ENCODE measurements around the gene RACGAP1.
A peak's percentile ranks its signal among the peaks of the same experiment; 100 is the strongest.

Gene RACGAP1

DNA sequence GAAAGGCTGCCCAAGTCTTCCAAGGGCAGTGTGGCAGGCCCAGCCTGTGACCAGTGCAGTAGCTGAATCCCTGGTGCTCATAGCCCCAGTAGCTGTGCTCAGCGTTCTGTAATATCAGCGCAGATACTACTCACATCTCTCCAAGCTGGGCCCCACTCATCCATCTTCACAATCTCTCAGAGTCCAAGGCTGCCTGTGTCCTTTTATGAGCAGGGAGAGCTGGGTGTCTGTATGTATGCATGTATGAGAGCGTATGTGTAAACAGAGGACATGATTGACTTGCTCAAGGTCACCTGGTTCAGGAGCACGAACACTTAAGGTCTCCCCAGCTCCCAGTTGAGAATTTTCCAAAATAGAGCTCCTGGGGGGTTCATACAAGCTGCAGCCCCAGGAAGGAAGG is 47.2 kb downstream of the RACGAP1 start:
- Mint-ChIP-seq H3K27ac (no peak overlapping the region), H3K27me3 (ENCODE audit: low read depth) (no peaks in the 10 kb centered on the region), H3K4me3 (no peak overlapping the region), H3K36me3 (ENCODE audit: low read depth) (no peaks in the 10 kb centered on the region), H3K4me1 (ENCODE audit: low read depth) (no peaks in the 10 kb centered on the region), H3K9me3 (no peaks in the 10 kb centered on the region)

DNA sequence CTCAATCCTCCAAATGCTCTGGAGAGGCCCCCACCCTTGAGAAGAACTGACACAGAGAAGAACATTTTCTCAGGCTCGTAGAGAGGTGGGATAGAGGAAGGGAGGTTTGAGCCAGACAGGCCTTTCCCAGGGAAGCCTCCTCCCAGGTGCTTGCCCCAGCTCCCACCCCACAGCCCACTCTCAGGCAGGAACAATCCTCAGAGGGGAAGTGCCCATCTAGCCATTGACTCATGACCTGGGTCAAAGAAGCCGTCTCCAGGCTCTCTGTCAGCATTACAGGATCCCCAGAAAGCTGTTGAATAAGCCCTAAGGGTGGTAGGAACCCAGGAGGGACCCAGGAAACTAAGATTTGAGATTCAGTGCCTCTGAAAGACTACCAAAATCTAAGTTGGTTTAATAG is 48.7 kb downstream of the RACGAP1 start:
- no peak overlapping the region for H3K4me3 Mint-ChIP-seq
- H3K9me3 Mint-ChIP-seq: no peaks in the 10 kb centered on the region
- H3K4me1 Mint-ChIP-seq (ENCODE audit: low read depth): no peaks in the 10 kb centered on the region
- no peak overlapping the region for H3K27ac Mint-ChIP-seq
- no peaks in the 10 kb centered on the region for H3K36me3 Mint-ChIP-seq (ENCODE audit: low read depth)
- no peaks in the 10 kb centered on the region for H3K27me3 Mint-ChIP-seq (ENCODE audit: low read depth)

GRCh38 chr12:49975318-49975761 is 50.0 kb downstream of the RACGAP1 start:
- Mint-ChIP-seq H3K27ac (no peak overlapping the region), H3K4me1 (ENCODE audit: low read depth) (no peaks in the 10 kb centered on the region), H3K9me3 (no peaks in the 10 kb centered on the region), H3K4me3 (no peak overlapping the region), H3K36me3 (ENCODE audit: low read depth) (no peaks in the 10 kb centered on the region), H3K27me3 (ENCODE audit: low read depth) (no peaks in the 10 kb centered on the region)

GRCh38 chr12:49974677-49975317 is 50.5 kb downstream of the RACGAP1 start:
- no peaks in the 10 kb centered on the region for H3K9me3 Mint-ChIP-seq
- no peak overlapping the region for H3K4me3 Mint-ChIP-seq
- no peaks in the 10 kb centered on the region for H3K27me3 Mint-ChIP-seq (ENCODE audit: low read depth)
- no peaks in the 10 kb centered on the region for H3K36me3 Mint-ChIP-seq (ENCODE audit: low read depth)
- no peak overlapping the region for H3K27ac Mint-ChIP-seq
- H3K4me1 Mint-ChIP-seq (ENCODE audit: low read depth): no peaks in the 10 kb centered on the region

DNA sequence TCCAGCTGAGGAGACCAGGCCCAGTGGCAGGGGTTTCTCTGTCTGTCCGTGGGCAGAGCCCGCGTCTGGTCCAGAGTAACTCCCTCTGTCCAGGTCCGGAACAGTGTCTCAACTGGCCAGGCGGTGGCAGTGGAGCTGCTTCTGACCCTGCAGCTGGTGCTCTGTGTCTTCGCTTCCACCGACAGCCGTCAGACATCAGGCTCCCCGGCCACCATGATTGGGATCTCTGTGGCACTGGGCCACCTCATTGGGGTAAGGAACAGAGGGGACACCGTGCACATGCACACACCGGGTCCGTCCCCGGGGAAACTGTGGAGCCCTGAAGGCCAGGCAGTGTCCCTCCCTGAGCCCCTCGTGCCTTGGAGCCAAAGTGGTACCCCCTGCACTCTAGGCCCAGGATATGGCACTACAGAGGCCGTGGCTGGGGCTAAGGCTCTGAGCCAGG is 51.0 kb downstream of the RACGAP1 start:
- Mint-ChIP-seq H3K9me3 (no peaks in the 10 kb centered on the region), H3K27ac (no peak overlapping the region), H3K4me1 (ENCODE audit: low read depth) (no peaks in the 10 kb centered on the region), H3K36me3 (ENCODE audit: low read depth) (no peaks in the 10 kb centered on the region), H3K4me3 (no peak overlapping the region), H3K27me3 (ENCODE audit: low read depth) (no peaks in the 10 kb centered on the region)

- no peak overlapping the region for H3K4me3 Mint-ChIP-seq
- H3K27me3 Mint-ChIP-seq (ENCODE audit: low read depth): no peaks in the 10 kb centered on the region
- H3K27ac Mint-ChIP-seq: no peak overlapping the region
- no peaks in the 10 kb centered on the region for H3K4me1 Mint-ChIP-seq (ENCODE audit: low read depth)
- H3K9me3 Mint-ChIP-seq: no peaks in the 10 kb centered on the region
- no peaks in the 10 kb centered on the region for H3K36me3 Mint-ChIP-seq (ENCODE audit: low read depth)
Measured at GRCh38 chr12:49973361-49973830, 51.9 kb downstream of the RACGAP1 start.

DNA sequence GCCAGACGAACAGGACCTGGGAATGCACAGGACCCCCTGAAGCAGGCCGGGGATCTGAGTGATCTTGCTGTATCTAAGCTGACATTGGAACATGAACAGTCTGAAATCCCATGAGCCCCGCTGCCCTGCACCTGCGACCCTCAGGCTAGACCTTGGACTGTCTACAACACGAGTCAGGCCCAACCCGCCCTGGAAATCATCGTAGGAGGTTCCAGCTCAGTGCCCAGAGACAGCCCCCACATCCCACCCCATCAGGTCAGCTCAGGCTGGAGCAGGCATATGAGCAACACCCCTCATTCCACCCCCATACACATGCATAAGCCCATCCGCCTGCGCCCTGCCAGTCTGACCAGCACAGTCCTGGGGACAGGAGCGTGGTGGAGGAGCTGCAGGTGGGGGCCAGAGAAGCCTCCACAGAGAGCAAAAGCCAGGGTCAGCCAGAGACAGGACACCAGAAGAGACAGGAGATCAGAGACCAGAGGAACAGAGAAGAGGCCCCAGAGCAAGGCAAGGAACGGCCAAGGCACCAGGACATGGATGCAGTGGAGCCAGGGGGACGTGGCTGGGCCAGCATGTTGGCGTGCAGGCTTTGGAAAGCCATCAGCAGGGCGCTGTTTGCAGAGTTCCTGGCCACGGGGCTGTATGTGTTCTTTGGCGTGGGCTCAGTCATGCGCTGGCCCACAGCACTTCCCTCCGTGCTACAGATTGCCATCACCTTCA is 52.5 kb downstream of the RACGAP1 start, which contains the start of gene AQP6:
TSS of gene AQP6 (plus strand) at position 307 of the 720 bp plus-strand sequence. CDS start at position 534, 227 bp downstream.
- Mint-ChIP-seq H3K4me1 (ENCODE audit: low read depth) (no peaks in the 10 kb centered on the region), H3K27ac (no peak within 1 kb of the TSS), H3K27me3 (ENCODE audit: low read depth) (no peaks in the 10 kb centered on the region), H3K4me3 (no peak within 1 kb of the TSS), H3K36me3 (ENCODE audit: low read depth) (no peaks in the 10 kb centered on the region), H3K9me3 (no peaks in the 10 kb centered on the region)

DNA sequence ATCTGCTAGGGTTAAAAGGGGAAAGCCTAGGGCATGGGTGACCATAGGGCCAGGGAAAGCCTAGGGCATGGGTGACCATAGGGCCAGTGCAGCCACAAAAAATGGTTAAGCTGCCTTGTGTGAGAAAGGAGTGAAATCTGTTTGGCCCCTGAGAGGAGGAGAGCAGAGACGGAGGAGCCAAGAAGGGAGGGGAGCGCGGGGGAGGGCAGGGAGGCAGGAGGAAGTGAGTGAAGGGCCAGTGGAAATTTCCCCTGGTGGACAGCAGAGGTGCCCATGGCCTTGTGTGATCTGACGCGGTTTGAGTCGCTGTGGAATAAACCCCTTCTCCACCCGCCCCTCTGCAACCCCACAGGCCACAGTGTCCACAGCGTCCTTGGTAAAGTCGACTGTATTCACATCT is 53.2 kb downstream of the RACGAP1 start:
- Mint-ChIP-seq H3K9me3 (no peaks in the 10 kb centered on the region), H3K4me3 (no peak overlapping the region), H3K27ac (no peak overlapping the region), H3K36me3 (ENCODE audit: low read depth) (no peaks in the 10 kb centered on the region), H3K4me1 (ENCODE audit: low read depth) (peaks cover 1% of the 10 kb centered on the region), H3K27me3 (ENCODE audit: low read depth) (no peaks in the 10 kb centered on the region)

DNA sequence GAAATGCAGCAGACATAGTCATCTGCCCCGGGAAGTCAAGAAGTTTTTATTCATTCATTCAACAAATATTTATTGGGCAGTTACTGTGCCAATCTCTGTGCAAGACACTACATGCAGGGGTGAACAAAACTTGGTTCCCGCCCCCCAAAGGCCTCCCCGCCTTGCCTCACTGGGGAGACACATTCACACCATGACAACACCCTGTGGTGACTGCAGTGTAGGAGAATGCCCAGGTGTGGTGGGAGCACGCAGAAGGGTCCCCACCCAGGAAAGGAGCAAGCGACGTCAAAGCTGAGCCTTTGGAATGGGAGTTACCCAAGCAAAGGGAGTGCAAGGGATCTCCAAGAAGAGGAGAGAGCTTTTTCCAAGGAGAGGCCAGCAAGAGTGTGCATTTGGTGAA is 54.2 kb downstream of the RACGAP1 start:
- H3K4me1 Mint-ChIP-seq (ENCODE audit: low read depth): peaks cover 4% of the 10 kb centered on the region
- no peak overlapping the region for H3K4me3 Mint-ChIP-seq
- H3K27ac Mint-ChIP-seq: no peak overlapping the region
- H3K36me3 Mint-ChIP-seq (ENCODE audit: low read depth): no peaks in the 10 kb centered on the region
- peaks cover 3% of the 10 kb centered on the region for H3K27me3 Mint-ChIP-seq (ENCODE audit: low read depth)
- H3K9me3 Mint-ChIP-seq: no peaks in the 10 kb centered on the region

DNA sequence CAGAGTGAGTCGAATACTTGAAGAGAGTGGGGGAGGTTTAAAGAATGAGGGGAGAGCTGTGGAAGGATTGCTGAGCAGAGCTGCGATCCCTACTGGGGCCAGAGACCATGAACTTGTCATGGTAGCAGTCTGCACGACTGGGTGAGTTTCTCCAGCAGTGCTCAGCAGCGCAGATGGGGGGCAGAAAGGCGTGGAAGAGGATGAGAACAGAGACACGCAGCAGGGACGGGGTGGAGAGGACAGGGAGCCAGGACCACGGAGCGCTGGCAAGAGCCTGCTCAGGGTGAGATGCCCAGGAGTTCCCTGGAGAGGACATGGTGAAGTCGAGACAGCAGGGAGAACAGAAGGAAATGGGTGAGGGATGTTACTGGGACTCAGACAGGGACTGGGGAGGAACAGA is 54.6 kb downstream of the RACGAP1 start:
- no peaks in the 10 kb centered on the region for H3K9me3 Mint-ChIP-seq
- peaks cover 4% of the 10 kb centered on the region for H3K4me1 Mint-ChIP-seq (ENCODE audit: low read depth)
- no peak overlapping the region for H3K4me3 Mint-ChIP-seq
- H3K36me3 Mint-ChIP-seq (ENCODE audit: low read depth): no peaks in the 10 kb centered on the region
- H3K27ac Mint-ChIP-seq: no peak overlapping the region
- H3K27me3 Mint-ChIP-seq (ENCODE audit: low read depth): peaks cover 7% of the 10 kb centered on the region

- peaks cover 10% of the 10 kb centered on the region for H3K27me3 Mint-ChIP-seq (ENCODE audit: low read depth)
- no peak overlapping the region for H3K4me3 Mint-ChIP-seq
- no peaks in the 10 kb centered on the region for H3K36me3 Mint-ChIP-seq (ENCODE audit: low read depth)
- no peak overlapping the region for H3K27ac Mint-ChIP-seq
- peaks cover 4% of the 10 kb centered on the region for H3K4me1 Mint-ChIP-seq (ENCODE audit: low read depth)
- no peaks in the 10 kb centered on the region for H3K9me3 Mint-ChIP-seq
Measured at GRCh38 chr12:49969651-49970429, 55.5 kb downstream of the RACGAP1 start.

GRCh38 chr12:49969027-49969426 is 56.3 kb downstream of the RACGAP1 start:
- Mint-ChIP-seq H3K4me3 (no peak overlapping the region), H3K36me3 (ENCODE audit: low read depth) (no peaks in the 10 kb centered on the region), H3K27ac (no peak overlapping the region), H3K27me3 (ENCODE audit: low read depth) (peaks cover 17% of the 10 kb centered on the region), H3K9me3 (no peaks in the 10 kb centered on the region), H3K4me1 (ENCODE audit: low read depth) (peaks cover 4% of the 10 kb centered on the region)

- Mint-ChIP-seq H3K36me3 (ENCODE audit: low read depth) (no peaks in the 10 kb centered on the region), H3K27me3 (ENCODE audit: low read depth) (peaks cover 22% of the 10 kb centered on the region), H3K27ac (no peak overlapping the region), H3K4me1 (ENCODE audit: low read depth) (peaks cover 4% of the 10 kb centered on the region), H3K9me3 (no peaks in the 10 kb centered on the region), H3K4me3 (no peak overlapping the region)
Measured at GRCh38 chr12:49968471-49968870, 56.8 kb downstream of the RACGAP1 start.

DNA sequence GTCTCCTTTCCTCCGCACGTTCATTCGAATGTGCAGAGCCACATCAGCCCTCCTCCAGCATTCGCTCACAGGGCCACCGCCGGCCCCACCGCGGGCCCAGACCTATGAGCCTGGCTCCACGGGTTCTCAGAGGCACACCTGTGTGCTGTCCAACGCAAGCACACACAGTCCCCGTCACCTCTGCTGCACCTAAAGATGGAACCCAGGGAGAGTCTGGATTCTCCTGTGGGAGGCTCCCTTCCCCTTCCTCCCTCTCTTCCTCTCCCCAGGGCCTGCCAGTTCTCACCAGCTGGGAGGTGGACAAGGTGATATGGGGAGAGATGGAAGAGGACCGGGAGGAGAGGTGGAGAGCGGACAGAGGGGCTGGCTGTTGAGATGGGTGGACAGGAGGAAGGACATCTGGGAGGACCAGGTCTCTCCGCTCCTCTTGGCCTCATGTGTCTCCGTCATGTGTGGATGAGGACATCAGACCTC is 57.5 kb downstream of the RACGAP1 start:
- Mint-ChIP-seq H3K27ac (no peak overlapping the region), H3K4me1 (ENCODE audit: low read depth) (peaks cover 4% of the 10 kb centered on the region), H3K36me3 (ENCODE audit: low read depth) (no peaks in the 10 kb centered on the region), H3K9me3 (no peaks in the 10 kb centered on the region), H3K4me3 (peak overlapping the region; percentile 68), H3K27me3 (ENCODE audit: low read depth) (peaks cover 28% of the 10 kb centered on the region)

Data from T-helper 1 cell treated with Interleukin-12 subunit alpha and Interleukin-12 subunit beta and Interleukin-4 antibody, amounts not matched to agents 30 μg/mL and 1 μg/mL, for 36 hours (primary cell).